C4-2B (cell line): ENCODE measurements around the gene TNFRSF21.

ENCODE experiments used
- ZFX ChIP-seq: fragments of 450-650 bp; IDR thresholded peaks from 2 replicates; pipeline ENCODE4 v1.6.1; 2017
- TF ChIP-seq, protein P1 (sequence below): fragments of 450-650 bp; conservative IDR thresholded peaks from 2 replicates; pipeline ENCODE4 v1.5.1; 2017; ENCODE audit warnings: mild to moderate bottlenecking

DNA sequence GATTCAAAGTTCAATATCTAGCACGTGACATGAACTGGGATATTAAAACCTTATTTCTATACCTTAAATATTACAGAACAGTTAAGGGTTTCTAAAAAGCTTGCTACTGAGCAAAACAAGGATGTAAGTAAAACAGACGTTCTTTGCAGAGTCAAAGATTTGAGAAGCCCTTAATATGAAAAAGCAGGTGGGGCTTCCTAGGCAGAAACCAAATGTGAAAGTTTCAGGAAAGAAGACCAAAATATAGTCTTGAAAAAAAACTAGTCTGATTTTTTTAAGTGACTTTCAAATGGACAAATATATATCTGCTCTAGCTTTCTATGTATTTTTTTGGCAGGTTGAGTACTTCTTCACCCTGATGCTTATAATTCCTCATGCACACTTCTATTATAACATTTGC, 63.2 kb downstream of the TNFRSF21 start:
- TF ChIP-seq, protein P1, sequence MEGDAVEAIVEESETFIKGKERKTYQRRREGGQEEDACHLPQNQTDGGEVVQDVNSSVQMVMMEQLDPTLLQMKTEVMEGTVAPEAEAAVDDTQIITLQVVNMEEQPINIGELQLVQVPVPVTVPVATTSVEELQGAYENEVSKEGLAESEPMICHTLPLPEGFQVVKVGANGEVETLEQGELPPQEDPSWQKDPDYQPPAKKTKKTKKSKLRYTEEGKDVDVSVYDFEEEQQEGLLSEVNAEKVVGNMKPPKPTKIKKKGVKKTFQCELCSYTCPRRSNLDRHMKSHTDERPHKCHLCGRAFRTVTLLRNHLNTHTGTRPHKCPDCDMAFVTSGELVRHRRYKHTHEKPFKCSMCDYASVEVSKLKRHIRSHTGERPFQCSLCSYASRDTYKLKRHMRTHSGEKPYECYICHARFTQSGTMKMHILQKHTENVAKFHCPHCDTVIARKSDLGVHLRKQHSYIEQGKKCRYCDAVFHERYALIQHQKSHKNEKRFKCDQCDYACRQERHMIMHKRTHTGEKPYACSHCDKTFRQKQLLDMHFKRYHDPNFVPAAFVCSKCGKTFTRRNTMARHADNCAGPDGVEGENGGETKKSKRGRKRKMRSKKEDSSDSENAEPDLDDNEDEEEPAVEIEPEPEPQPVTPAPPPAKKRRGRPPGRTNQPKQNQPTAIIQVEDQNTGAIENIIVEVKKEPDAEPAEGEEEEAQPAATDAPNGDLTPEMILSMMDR = no peak
- no peak for TF ChIP-seq ZFX
